Measurements from ENCODE around the gene MUCL1.

Gene MUCL1

DNA sequence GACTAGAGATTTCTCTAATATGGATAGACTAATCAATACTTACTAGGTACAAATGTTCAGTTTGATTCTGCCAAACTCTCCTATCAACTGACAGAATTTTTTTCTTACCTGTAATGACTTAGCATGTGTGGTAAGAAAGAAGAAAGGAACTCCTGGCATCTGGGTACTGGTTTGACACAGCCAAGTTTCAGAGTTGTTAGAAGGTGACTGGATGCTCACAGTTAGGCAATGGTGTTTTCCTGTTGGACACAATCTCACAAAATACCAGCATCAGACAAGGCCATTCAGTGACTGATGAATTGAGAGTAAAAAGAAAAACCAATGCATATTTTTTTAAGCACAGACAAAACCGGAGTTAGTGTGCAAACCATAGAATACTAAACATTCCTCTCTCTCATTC lies 4.2 kb downstream of the MUCL1 start:
- peaks cover 2% of the 10 kb centered on the region for H3K27me3 ChIP-seq (ENCODE audit: insufficient read depth, poor library complexity, severe bottlenecking)
- no peak overlapping the region for H3K4me3 ChIP-seq (replicated peaks; ENCODE audit: insufficient read depth, low read length)
- no peak for DNase-seq (ENCODE audit: low read depth in 1 of 2, low spot score in 1 of 2)
- TF ChIP-seq REST (IDR thresholded peaks at IDR 0.05; ENCODE audit: insufficient replicate concordance, low read depth) (no peak), SPI1 (IDR thresholded peaks at IDR 0.05; ENCODE audit: borderline replicate concordance, low read depth) (no peak), POLR2AphosphoS5 (IDR thresholded peaks at IDR 0.05; ENCODE audit: low read depth) (no peak), GABPA (IDR thresholded peaks at IDR 0.05; ENCODE audit: low read depth) (no peak)
- TF ChIP-seq, protein P1, sequence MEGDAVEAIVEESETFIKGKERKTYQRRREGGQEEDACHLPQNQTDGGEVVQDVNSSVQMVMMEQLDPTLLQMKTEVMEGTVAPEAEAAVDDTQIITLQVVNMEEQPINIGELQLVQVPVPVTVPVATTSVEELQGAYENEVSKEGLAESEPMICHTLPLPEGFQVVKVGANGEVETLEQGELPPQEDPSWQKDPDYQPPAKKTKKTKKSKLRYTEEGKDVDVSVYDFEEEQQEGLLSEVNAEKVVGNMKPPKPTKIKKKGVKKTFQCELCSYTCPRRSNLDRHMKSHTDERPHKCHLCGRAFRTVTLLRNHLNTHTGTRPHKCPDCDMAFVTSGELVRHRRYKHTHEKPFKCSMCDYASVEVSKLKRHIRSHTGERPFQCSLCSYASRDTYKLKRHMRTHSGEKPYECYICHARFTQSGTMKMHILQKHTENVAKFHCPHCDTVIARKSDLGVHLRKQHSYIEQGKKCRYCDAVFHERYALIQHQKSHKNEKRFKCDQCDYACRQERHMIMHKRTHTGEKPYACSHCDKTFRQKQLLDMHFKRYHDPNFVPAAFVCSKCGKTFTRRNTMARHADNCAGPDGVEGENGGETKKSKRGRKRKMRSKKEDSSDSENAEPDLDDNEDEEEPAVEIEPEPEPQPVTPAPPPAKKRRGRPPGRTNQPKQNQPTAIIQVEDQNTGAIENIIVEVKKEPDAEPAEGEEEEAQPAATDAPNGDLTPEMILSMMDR (IDR thresholded peaks at IDR 0.05; ENCODE audit: insufficient read depth, low read length) = no peak
- no peak overlapping the region for H3K27ac ChIP-seq (replicated peaks)

DNA sequence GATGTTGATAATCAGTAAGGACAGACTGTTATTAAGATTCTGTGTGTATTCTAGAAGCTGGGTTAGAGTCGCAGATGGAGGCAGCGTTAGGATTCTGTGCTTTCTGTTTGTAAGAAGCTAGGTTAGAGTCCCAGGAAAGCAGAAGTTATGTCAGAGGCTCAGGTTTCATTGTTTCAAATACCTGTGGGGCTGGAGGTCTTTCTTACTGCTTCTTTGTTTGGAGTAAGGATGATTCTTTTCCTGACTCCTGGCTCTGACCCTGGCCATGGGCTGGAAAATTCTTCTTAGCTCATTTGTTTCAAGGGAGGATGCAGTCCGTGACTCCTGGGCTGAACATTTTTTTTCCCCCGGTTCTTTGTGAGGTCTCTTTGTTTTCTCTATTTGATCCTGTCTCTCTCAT lies 5.2 kb downstream of the MUCL1 start:
- DNase-seq (ENCODE audit: low read depth in 1 of 2, low spot score in 1 of 2) = no peak
- Histone ChIP-seq H3K27ac (replicated peaks) (no peak overlapping the region), H3K27me3 (ENCODE audit: insufficient read depth, poor library complexity, severe bottlenecking) (peaks cover 4% of the 10 kb centered on the region), H3K4me3 (replicated peaks; ENCODE audit: insufficient read depth, low read length) (no peak overlapping the region)
- TF ChIP-seq POLR2AphosphoS5 (IDR thresholded peaks at IDR 0.05; ENCODE audit: low read depth) = no peak
- no peak for TF ChIP-seq SPI1 (IDR thresholded peaks at IDR 0.05; ENCODE audit: borderline replicate concordance, low read depth)
- TF ChIP-seq GABPA (IDR thresholded peaks at IDR 0.05; ENCODE audit: low read depth) = no peak
- TF ChIP-seq, protein P1 (IDR thresholded peaks at IDR 0.05; ENCODE audit: insufficient read depth, low read length) = no peak
- no peak for TF ChIP-seq REST (IDR thresholded peaks at IDR 0.05; ENCODE audit: insufficient replicate concordance, low read depth)

GRCh38 chr12:54861927-54862326 lies 7.6 kb downstream of the MUCL1 start:
- no peak for DNase-seq (ENCODE audit: low read depth in 1 of 2, low spot score in 1 of 2)
- H3K27me3 ChIP-seq (ENCODE audit: insufficient read depth, poor library complexity, severe bottlenecking) = peaks cover 6% of the 10 kb centered on the region
- H3K27ac ChIP-seq (replicated peaks) = no peak overlapping the region
- H3K4me3 ChIP-seq (replicated peaks; ENCODE audit: insufficient read depth, low read length) = no peak overlapping the region
- no peak for TF ChIP-seq POLR2AphosphoS5 (IDR thresholded peaks at IDR 0.05; ENCODE audit: low read depth)
- no peak for TF ChIP-seq SPI1 (IDR thresholded peaks at IDR 0.05; ENCODE audit: borderline replicate concordance, low read depth)
- no peak for TF ChIP-seq GABPA (IDR thresholded peaks at IDR 0.05; ENCODE audit: low read depth)
- TF ChIP-seq, protein P1 (IDR thresholded peaks at IDR 0.05; ENCODE audit: insufficient read depth, low read length) = no peak
- TF ChIP-seq REST (IDR thresholded peaks at IDR 0.05; ENCODE audit: insufficient replicate concordance, low read depth) = no peak
